COR-L47 (cell line): ENCODE data around the gene TTC39B.

Experiments used
- DNase-seq: peaks from one replicate; lab custom pipeline; 2025; lab: John Stamatoyannopoulos, UW

Gene TTC39B

DNA sequence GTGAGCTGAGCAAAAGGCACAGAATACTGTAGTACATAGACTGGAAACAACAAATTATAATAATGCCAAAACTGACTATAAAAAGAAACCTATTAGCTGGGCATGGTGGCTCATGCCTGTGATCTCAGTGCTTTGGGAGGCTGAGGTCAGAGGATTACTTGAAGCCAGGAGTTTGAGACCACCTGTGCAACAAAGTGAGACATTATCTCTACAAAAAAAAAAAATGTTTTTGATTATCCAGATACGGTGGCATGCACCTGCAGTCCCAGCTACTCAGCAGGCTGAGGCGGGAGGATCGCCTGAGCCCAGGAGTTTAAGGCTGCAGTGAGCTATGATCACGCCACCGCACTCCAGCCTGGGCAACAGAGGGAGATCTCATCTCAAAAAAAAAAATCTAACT, 175.9 kb downstream of the TTC39B start:
- no peak for DNase-seq

DNA sequence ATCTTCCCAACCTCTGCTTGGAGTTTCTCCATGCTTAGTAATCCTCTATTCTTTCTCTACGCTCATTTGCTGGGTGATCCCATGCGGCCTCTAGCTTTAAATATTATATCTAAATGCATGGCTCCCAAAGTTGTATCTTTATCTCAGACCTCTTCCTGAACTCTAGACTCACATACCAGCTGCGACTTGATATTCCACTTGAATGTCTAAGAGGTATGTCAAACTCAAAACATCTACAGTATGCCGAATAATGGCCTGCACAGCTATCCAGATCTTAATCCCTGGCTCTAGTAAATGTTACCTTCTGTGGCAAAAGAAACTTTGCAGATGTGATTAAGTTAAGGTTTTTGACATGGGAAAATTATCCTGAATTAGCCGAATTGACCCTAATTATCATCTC, 179.2 kb downstream of the TTC39B start:
- no peak for DNase-seq

DNA sequence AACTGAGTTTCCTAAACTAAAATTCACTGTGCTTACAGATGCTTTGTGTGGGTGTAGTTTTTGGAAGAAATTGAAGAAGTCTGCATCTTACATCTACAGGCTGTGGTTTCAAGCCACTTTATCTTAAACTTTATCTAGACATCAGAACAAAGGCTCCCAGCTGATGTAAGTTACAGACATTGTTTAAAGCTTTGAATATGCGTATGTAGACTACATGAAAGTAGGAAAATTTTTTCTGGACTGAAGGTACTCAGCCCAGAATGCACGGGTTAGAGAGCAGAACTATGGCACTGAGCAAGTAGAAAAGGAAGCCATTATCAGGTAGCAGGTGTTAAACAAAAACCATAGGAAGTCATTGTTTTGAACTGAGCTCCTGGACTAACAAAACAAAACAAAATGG, 185.4 kb downstream of the TTC39B start:
- DNase-seq: no peak

DNA sequence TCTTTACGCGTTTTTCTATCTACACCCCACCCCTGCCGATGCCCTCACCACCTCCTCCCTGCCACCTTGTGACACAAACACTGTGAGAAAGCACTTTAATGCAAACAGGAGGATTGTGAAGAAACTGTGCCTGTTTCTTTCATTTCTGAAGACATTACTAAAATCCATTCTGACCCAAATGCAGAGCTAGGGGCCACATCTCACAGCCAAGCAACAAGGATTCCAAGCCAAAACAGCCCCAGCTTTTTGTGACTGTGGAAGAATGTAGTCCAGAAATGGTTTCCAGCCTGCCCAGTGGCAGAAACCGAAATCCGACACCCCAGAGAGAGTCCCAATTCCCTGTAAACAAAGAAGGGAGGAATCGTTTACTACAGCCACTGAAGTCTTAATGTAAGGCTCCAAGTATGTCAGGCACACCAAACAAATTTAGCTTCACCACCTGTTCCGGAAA, 190.9 kb downstream of the TTC39B start:
- no peak for DNase-seq

DNA sequence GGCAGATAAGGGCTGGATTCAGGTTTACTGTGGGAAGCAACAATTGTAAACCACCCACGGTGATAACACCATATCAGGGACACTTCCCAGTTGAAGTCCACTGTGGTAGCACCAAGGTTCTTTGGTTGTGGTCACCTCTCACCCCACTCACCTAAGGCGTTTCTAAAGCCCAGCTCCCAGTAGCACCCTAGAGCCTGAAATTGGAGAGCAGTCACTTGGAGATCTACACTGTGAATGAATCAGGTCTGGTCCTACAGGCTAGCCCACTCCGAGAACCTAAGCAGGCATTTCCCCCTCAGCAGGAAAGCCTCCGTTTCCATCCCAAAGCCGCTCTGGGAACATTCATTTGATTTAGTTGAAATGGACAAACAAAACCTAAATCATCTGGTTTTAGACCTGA, 191.3 kb downstream of the TTC39B start:
- no peak for DNase-seq

DNA sequence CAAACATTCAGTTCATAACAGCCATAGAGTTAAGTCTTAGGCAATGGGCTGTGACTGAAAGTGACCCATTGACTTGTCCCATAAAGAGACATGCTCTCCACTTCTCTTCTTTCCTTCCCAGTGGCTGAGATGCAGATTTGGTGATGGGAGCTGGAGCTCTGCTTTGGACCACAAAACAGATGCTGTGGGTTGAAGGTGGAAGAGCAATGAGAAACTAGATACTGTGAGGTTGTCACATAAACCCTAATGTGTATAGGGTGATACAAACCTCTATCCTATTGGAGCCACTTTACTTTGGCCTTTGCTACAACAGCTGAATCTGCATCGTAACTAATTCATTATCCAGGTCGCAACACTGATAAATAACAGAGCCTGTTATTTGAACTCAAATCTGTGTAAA, 192.0 kb downstream of the TTC39B start:
- DNase-seq: no peak
